NCI-H128 (cell line): ENCODE data around the gene TAS2R60.
"Not testable (repeated sequence)": the region's sequence is repeated elsewhere in the genome, so short reads cannot be mapped to it uniquely, and the experiment has no call there.

Source experiments
- DNase-seq: peaks from one replicate; lab custom pipeline; 2025; ENCODE audit not compliant: unreplicated experiment; lab: John Stamatoyannopoulos, UW

TAS2R60 gene

DNA sequence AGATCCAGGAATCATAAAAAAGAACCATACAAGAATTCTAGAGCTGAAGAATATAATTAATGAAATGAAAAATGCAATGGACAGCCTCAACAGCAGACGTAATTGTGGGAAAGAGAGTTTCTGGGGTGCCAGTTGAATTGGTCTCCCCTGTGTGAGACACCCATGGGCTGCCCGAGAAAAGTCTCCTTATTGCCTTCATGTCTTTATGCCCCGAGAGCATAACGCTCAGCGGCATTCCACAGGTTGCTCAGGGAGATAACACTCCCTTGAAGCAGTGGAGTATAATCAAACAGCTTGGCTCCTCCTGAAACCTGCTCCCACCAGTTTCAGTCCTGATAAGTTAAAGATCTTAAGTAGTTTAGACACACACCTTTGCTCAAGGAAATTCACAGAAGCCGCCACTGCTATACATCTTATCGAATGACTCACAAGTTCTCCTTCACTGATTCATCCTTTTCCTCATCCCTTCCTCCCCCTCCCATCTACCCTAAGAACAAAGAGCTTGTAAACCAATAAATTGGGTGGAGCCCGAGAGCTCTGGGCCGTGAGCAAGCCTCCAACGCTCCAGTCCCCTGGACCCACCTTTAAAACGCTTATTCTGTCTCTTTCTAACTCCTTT is 28.9 kb downstream of the TAS2R60 start:
- not testable (repeated sequence) for DNase-seq

DNA sequence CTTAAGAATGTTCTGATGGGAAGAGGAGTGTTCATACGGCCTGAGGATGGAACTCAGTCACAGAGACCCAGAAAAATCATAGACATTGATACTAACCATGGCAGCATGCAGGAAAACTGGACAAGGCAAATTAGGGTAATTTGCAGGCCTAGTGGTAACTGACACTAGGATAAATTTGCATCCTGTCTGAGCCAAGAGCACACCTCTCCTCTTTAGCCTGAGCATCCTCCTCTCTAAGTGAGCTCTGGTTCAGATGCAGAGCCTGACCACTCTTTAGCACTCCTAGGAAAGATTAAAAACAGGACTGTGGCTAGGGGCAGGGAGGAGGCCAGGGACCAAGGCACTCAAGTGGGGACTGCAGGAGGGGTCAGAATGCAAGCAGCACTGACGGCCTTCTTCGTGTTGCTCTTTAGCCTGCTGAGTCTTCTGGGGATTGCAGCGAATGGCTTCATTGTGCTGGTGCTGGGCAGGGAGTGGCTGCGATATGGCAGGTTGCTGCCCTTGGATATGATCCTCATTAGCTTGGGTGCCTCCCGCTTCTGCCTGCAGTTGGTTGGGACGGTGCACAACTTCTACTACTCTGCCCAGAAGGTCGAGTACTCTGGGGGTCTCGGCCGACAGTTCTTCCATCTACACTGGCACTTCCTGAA is 34.4 kb downstream of the TAS2R60 start, which contains the start of gene TAS2R41:
TAS2R41 (plus strand) TSS at position 373 of the 650 bp plus-strand sequence; CDS start at position 373, 0 bp downstream.
- DNase-seq = no peak

DNA sequence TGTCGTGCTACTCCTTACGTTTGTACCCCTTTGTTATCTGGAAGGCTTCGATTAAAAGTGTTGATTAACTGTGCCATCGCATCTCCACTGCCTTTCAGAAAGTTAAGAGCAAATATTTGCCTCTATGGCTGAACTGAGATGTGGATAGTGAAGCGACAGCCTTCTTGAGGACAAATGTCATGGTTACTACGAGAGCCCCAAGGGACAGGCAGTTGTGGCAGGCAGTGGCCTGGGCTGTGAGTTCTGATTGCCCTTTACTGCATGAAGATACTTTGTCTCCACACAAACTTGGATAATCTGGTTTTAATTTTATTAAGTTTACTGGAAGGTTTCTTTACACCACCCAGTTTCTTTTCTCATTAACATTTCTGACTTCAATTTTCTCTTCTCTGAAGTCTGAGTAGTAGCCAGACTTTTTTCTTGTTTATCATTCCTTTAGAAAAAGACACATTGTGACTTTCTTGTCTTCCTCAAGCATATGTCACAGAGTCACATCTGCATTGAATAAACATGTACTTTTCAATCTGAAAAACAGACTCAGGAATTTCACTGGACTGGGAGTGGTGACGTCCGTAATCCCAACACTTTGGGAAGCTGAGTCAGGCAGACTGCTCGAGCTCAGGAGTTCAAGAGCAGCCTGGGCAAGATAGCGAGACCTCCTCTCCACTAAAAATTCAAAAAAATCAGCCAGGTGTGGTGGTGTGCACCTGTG is 36.0 kb downstream of the TAS2R60 start:
- no peak for DNase-seq

DNA sequence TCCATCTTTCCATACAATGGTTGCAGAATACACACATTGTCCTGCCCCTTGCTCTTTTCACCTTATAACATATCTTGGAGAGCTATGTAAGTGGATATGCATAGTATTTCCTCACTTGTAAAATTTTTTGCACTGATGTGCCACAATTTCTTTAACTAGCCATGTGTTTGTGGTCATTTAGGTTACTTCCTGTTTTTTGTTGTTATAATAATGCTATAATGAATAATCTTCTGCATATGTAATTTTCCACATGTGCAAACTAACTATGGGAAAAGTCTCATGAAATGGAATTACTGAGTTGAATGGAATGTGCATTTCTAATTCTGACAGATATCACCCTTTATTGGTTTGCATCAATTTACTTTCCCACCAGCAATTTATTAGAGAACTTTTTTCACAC is 37.2 kb downstream of the TAS2R60 start:
- no peak for DNase-seq

DNA sequence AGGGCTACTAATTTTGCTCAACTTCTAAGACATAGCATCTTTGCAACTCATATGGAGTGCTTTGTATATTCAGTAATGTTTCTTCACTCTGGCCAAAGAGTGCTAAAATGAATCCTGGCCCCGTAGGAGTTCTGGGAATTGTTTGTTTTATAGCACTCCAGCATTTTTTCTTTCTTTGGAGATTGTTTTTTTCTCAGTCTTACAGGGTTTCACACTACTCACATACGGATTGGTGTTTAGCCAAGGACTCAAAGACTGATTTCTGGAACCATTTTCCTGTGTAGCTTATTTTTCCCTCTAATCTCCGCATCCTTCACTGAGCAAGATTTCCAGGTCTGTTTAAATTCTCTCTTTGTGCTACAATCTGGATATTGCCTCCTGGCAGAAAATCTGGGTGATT is 40.9 kb downstream of the TAS2R60 start:
- no peak for DNase-seq

DNA sequence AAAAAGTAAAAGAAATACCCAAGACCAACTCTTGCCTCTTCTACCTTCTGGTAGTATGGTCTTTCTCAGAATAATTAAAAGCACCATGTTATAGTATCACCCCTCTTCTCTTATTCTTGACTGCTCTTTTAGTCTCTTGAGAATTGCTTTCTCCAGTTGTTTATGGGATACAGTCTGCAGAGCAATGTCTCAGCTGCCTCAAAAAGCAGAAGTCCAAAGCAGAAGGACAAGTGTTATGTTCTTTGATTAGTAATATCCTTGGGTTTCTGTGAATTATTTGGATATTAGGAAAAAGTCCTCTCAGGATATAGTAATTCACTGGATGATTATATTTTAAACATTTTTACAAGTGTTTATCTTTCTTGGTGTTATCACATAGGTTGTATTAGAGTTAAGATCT is 41.8 kb downstream of the TAS2R60 start:
- DNase-seq = no peak

DNA sequence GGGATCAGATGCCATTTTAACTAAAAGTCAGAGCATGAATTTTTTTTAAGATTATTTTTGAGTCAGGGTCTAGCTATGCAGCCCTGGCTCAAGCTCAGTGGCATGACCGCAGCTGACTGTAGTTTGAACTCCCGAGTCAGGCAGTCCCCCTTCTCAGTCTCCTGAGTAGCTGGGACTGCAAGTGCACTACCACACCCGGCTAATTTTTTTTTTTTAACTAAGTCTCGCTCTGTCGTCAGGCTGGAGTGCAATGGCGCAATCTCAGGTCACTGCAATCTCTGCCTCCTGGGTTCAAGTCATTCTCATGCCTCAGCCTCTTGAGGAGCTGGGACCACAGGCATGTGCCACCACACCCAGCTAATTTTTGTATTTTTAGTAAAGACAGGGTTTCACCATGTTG is 42.2 kb downstream of the TAS2R60 start:
- DNase-seq = no peak

DNA sequence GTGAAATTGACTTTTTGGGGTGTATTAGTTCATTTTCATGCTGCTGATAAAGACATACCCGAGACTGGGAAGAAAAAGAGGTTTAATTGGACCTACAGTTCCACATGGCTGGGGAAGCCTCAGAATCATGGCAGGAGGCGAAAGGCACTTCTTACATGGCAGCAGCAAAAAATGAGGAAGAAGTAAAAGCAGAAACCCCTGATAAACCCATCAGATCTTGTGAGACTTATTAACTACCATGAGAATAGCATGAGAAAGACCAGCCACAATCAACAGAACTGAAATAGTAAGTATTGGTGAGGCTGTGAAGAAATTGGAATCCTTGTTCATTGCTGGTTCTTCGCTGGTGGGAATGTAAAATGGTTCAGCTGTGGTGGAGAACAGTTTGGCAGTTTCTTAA is 43.0 kb downstream of the TAS2R60 start:
- DNase-seq = not testable (repeated sequence)

DNA sequence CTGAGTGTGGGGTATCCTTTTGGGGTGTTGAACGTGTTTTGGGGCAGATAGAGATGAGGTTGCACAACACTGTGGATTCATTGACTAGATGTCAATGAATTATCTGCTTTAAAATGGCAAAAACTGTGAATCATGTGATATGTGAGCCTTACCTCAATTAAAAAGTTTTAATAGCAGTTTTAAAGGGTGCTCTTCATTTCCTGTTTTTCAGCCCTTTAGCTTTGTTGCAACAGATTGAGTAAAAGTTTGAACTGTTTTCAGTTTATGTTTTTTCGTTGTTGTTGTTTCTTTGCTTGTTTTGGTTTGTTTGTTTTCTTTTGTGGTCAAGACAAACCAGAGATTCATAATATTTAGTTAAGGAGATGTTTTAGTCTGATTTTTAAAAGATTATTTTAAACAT is 43.8 kb downstream of the TAS2R60 start:
- DNase-seq = no peak

DNA sequence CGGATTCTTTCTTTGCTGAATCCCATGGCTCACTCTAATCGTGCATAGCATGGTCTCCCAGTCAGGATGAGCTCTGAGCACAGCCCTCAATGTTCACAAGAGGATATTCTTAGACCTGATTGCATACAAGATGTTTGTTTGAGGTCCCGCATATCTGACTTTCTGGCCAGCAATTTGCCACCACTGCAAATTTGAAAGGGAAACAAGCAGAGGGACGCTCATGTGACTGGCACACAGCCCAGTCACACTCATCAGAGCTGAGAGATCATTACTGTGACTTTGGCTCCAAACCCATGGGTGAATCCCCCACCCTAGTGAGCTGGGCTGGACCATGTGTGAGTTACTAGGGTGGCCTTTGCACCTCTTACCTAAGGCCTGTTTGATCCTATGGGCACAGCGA is 44.3 kb downstream of the TAS2R60 start:
- no peak for DNase-seq

DNA sequence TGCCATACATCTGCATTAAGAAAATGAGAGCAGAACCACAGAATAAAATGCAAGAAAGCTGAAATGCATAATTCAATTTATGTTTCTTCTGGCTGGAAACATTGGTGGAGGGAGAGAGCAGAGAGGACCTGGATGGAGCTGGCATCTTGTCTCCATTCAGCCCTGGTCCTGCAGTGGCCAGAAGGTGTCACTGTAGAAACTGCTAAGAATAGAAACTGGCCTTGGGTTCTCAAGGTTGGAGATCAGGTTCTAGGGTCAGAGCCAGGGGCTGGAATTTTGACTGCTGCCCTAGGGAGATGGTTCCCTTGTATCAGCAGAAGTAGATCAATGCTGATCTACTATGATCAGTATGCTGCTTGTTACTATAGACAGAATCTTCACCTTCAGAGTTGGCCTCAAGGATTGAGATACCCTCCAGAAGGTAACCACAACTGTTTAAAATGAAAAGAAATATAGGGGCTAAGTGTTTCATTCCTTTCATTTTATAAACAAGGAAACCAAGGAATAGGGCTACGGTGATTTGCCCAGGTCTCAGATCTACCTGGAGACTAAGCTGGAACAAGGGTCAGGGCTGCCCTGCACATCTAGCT is 47.6 kb downstream of the TAS2R60 start:
- no peak for DNase-seq

DNA sequence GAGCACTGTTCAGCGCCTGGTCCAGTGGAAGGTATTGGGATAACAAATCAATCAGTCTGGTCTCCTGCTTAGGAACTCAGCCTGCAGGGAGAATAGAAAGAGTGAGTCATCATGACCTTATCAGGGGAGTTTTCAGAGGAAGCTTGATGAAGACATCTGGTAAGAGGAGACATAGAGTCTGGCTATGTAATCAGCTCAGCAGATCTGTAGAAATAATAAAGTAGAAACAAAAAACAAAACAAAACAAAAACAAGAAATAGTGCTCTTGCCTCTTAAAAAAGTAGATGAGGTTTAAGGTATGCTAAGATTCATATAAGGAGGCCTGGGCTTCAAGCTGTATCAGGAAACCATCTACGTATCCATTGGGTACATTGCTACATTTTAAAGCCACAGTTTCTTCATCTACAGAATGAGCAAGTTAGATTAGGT is 48.8 kb downstream of the TAS2R60 start:
- no peak for DNase-seq

DNA sequence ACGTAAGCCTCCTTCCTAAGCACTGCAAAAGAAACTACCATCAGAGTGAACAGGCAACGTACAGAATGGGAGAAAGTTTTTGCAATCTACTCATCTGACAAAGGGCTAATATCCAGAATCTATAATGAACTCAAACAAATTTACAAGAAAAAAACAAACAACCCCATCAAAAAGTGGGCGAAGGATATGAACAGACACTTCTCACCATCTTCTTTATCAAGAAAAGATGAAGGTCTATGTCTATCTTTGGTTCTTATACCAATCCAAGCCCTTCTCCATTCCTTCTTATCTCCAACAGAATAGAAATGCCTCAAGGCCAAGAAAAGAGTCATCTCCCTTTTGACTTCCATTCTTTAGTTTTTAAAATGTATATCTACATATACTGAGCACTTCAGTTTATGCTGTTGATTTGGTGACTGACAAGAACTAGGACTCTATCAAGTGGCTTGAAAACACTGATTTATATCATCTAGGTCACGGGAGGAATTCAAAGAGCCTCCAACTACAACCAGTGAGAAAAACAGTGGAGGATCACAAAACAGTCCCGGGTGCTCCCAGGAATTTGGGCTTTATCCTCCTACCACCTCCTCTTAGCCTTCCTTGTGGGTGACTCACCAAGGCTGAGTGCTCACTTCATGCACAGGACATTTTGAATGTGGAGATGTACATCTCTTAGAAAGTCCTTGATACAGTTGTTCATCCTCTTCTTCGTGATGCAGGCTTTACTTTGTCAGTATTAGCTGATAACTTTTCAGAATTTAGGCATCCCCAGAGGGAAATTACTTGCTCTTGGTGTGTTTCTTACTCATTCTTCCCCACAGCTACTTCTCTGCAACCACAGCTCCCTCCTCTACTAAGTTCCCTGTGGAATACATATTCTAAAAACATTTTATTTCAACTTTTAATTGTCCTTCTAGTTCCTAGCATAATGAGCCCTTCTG is 49.8 kb downstream of the TAS2R60 start:
- no peak for DNase-seq

DNA sequence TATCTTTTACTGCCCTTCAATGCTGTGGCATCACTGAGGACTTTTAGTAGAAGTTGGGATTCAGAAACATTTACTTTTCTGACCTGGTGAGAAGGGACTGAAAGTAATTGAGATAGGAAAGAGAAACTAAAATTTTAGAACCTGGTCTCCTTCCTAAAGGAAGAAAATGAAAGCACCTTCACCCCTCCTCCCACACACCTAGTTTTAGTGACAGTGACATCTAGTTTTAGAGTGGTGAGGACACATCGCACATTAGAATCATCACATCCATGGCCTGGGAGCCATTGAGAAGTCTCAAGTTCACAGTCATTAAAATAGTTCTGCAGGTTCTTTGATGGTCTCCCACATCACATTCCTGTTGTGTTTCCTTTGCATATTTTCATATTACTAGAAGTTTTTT is 50.5 kb downstream of the TAS2R60 start:
- DNase-seq = no peak
